Stomach (tissue), 4 donors: Measurements from ENCODE around the gene ZBTB14.

Experiments used
- CTCF ChIP-seq, 7 experiments: fragments of 450-650 bp in 4 of 7; fragments of 200-600 bp in 3 of 7; sonication (generic) in 3 of 7; IDR thresholded peaks; one replicate each; pipeline ENCODE4 v1.5.1; 2016 to 2019; ENCODE audit warnings: antibody characterized with exemption in 7 of 7, control low read depth in 2 of 7, mild to moderate bottlenecking in 1 of 7
- EP300 ChIP-seq: sonication (generic); formaldehyde crosslinking; IDR thresholded peaks from one replicate; pipeline ENCODE4 v1.6.1; 2017; ENCODE audit warnings: antibody characterized with exemption
- POLR2A ChIP-seq, 4 donors: fragments of 450-650 bp; IDR thresholded peaks; one replicate each; pipeline ENCODE4 v1.6.1; 2016; ENCODE audit warnings: antibody characterized with exemption in 4 of 4, control low read depth in 2 of 4, mild to moderate bottlenecking in 1 of 4, moderate library complexity in 1 of 4

GRCh38 chr18:5334456-5335075, 39.0 kb upstream of the ZBTB14 start:
- TF ChIP-seq CTCF (IDR thresholded peaks at IDR 0.05) (no peak), POLR2A (IDR thresholded peaks at IDR 0.05) (no peak), EP300 (no peak)
